K562 (cell line): ENCODE data around the gene HPSE2. TPM values are rescaled to one million over a fixed set of nuclear protein-coding genes. Genes with fewer than 3 reads are reported as not detected.

Source experiments
- ATAC-seq: fragments of 200-7000 bp; cut with Tn5 transposase; 3 replicates; pipeline ENCODE4 v1.9.1; 2020; ENCODE audit warnings: moderate library complexity
- BruUV-seq: library from RNA; stranded (reverse); fragments of 400-500 nt; replicated peaks from 2 replicates; lab custom pipeline; 2021; lab: Mats Ljungman, UMichigan
- CTCF ChIA-PET: fragments of 300-600 bp; formaldehyde crosslinking; extraction: SDS; loops from one replicate; lab custom pipeline; 2021; ENCODE audit warnings: low intra/inter-chr PET ratio; lab: Yijun Ruan, JAX
- POLR2A ChIA-PET: fragments of 300-600, 350-650 bp; sonication (Branson Sonifier 250); formaldehyde crosslinking; extraction: SDS; loops from one replicate; lab custom pipeline; 2021; ENCODE audit warnings: antibody characterized with exemption, inconsistent platforms; lab: Yijun Ruan, JAX
- DNase-seq, 4 experiments: peaks; one replicate each; pipeline versions ENCODE4 v3.0.0 to v3.0.0-alpha.2; 2011 to 2018; ENCODE audit warnings: low spot score in 3 of 4, mixed read lengths in 3 of 4; ENCODE audit errors: extremely low read depth in 1 of 4
- FAIRE-seq: peaks from 2 replicates; lab custom pipeline; 2011; peaks lifted over from hg19 to GRCh38; lab: Jason Lieb, UNC
- H2AFZ ChIP-seq: 2 replicates; pipeline ENCODE4 v1.6.0; 2011; ENCODE audit warnings: low read depth, low read length, control low read depth, inconsistent platforms
- H3K27ac ChIP-seq: fragments of 200-600 bp; 3 replicates; pipeline ENCODE4 v1.8.0; 2011; ENCODE audit warnings: low read depth, mild to moderate bottlenecking, control low read depth, inconsistent platforms, low read length, moderate library complexity, mixed read lengths; ENCODE audit errors: extremely low read depth
- H3K27me3 ChIP-seq, 2 experiments: fragments of 300-600 bp in 1 of 2; 2 replicates in 1 of 2; 3 replicates in 1 of 2; pipeline versions ENCODE4 v1.6.0 to v1.8.0; 2011; ENCODE audit warnings: inconsistent platforms in 2 of 2, low read length in 2 of 2, mild to moderate bottlenecking in 1 of 2, mixed read lengths in 1 of 2, moderate library complexity in 1 of 2; ENCODE audit not compliant: control insufficient read depth in 2 of 2, insufficient read depth in 2 of 2
- H3K36me3 ChIP-seq: fragments of 300-600 bp; 3 replicates; pipeline ENCODE4 v1.8.0; 2011; ENCODE audit warnings: mild to moderate bottlenecking, low read length, inconsistent platforms; ENCODE audit not compliant: control insufficient read depth, insufficient read depth
- H3K4me1 ChIP-seq, 2 experiments: fragments of 200-600 bp in 1 of 2; replicated peaks in 1 of 2; 2 replicates in 1 of 2; 3 replicates in 1 of 2; pipeline versions ENCODE4 v1.5.1 to v1.8.0; 2011; ENCODE audit warnings: inconsistent platforms in 2 of 2, low read length in 2 of 2, mild to moderate bottlenecking in 1 of 2, mixed read lengths in 1 of 2, moderate library complexity in 1 of 2; ENCODE audit not compliant: control insufficient read depth in 2 of 2, insufficient read depth in 2 of 2
- H3K4me2 ChIP-seq: 2 replicates; pipeline ENCODE4 v1.6.1; 2011; ENCODE audit warnings: low read length, control low read depth, inconsistent platforms, mixed read lengths; ENCODE audit not compliant: insufficient read depth
- H3K4me3 ChIP-seq: fragments of 200-600 bp; sonication (generic), shearing (Covaris generic); 2 replicates; pipeline ENCODE4 v1.5.1; 2016; ENCODE audit warnings: control low read depth, inconsistent platforms
- H3K79me2 ChIP-seq: fragments of 200-600 bp; 3 replicates; pipeline ENCODE4 v1.8.0; 2011; ENCODE audit warnings: low read length, inconsistent platforms; ENCODE audit not compliant: control insufficient read depth, insufficient read depth
- H3K9ac ChIP-seq, 2 experiments: 2 replicates each; pipeline versions ENCODE4 v1.6.0 to v1.6.1; 2011; ENCODE audit warnings: low read depth in 2 of 2, low read length in 2 of 2, control low read depth in 1 of 2, inconsistent platforms in 1 of 2, mild to moderate bottlenecking in 1 of 2, mixed read lengths in 1 of 2; ENCODE audit not compliant: insufficient read depth in 1 of 2
- H3K9me1 ChIP-seq: one replicate; pipeline ENCODE4 v1.6.0; 2011; ENCODE audit warnings: inconsistent platforms, mild to moderate bottlenecking, low read length, moderate library complexity; ENCODE audit not compliant: control insufficient read depth, insufficient read depth
- H3K9me3 ChIP-seq: replicated peaks from 2 replicates; pipeline ENCODE4 v1.5.1; 2011; ENCODE audit warnings: low read depth, low read length, inconsistent platforms; ENCODE audit not compliant: control insufficient read depth, insufficient read depth
- H4K20me1 ChIP-seq: replicated peaks from 2 replicates; pipeline ENCODE4 v1.6.1; 2011; ENCODE audit warnings: low read length, inconsistent platforms, mixed read lengths; ENCODE audit not compliant: control insufficient read depth, insufficient read depth
- CTCFL ChIP-seq: IDR thresholded peaks from 2 replicates; pipeline ENCODE4 v1.6.1; 2011; ENCODE audit warnings: borderline replicate concordance, low read depth, mild to moderate bottlenecking, moderate library complexity, low read length; ENCODE audit not compliant: insufficient read depth, poor library complexity, severe bottlenecking
- E2F5 ChIP-seq: sonication (generic); formaldehyde crosslinking; IDR thresholded peaks from 2 replicates; pipeline ENCODE4 v1.8.0; 2022; ENCODE audit warnings: mild to moderate bottlenecking, missing genetic modification reagents
- KDM2B ChIP-seq: fragments of 250-450 bp; sonication (Bioruptor Pico); IDR thresholded peaks from 2 replicates; pipeline ENCODE4 v1.8.0; 2021; ENCODE audit warnings: mild to moderate bottlenecking, moderate library complexity
- KDM5B ChIP-seq: fragments of 200-600 bp; sonication (generic); IDR thresholded peaks from 2 replicates; pipeline ENCODE4 v1.6.1; 2012; ENCODE audit warnings: low read depth, mild to moderate bottlenecking, moderate library complexity, low read length, control low read depth, inconsistent platforms; ENCODE audit not compliant: insufficient replicate concordance
- KLF1 ChIP-seq: fragments of 450-650 bp; IDR thresholded peaks from 2 replicates; pipeline ENCODE4 v1.6.1; 2016; ENCODE audit warnings: missing genetic modification characterization, missing compliant biosample characterization
- MNT ChIP-seq, 2 experiments: fragments of 450-650 bp; conservative IDR thresholded peaks; 2 replicates each; pipeline ENCODE4 v1.6.1; 2017; ENCODE audit warnings: mild to moderate bottlenecking in 2 of 2, moderate library complexity in 2 of 2
- POLR2AphosphoS2 ChIP-seq: IDR thresholded peaks from 2 replicates; pipeline ENCODE4 v1.6.1; 2012; ENCODE audit warnings: low read length, improper control_type of control experiment
- PPARD ChIP-seq: fragments of 250-450 bp; sonication (Bioruptor Pico); IDR thresholded peaks from 2 replicates; pipeline ENCODE4 v1.8.0; 2022; ENCODE audit warnings: inconsistent platforms, mild to moderate bottlenecking, moderate library complexity
- PTBP1 ChIP-seq: fragments of 200-400 bp; formaldehyde crosslinking; IDR thresholded peaks from 2 replicates; pipeline ENCODE4 v1.6.1; 2017; ENCODE audit warnings: low read depth, low read length
- RFX5 ChIP-seq: IDR thresholded peaks from 2 replicates; pipeline ENCODE4 v1.6.1; 2011; ENCODE audit warnings: low read depth, mild to moderate bottlenecking, improper control_type of control experiment, low read length
- SNRNP70 ChIP-seq: fragments of 200-400 bp; formaldehyde crosslinking; optimal IDR thresholded peaks from 2 replicates; pipeline ENCODE3; 2017; ENCODE audit warnings: low read depth, low read length
- SPI1 ChIP-seq: IDR thresholded peaks from 2 replicates; pipeline ENCODE4 v1.6.1; 2011; ENCODE audit warnings: low read depth, low read length, control low read depth, borderline replicate concordance
- THRAP3 ChIP-seq: fragments of 450-650 bp; IDR thresholded peaks from 2 replicates; pipeline ENCODE4 v1.6.1; 2016; ENCODE audit warnings: mild to moderate bottlenecking, inconsistent platforms, borderline replicate concordance
- ZBTB8A ChIP-seq: fragments of 450-650 bp; IDR thresholded peaks from 2 replicates; pipeline ENCODE4 v1.6.1; 2018; ENCODE audit warnings: mild to moderate bottlenecking, moderate library complexity; ENCODE audit not compliant: partially characterized antibody
- ZNF134 ChIP-seq: fragments of 250-450 bp; sonication (Bioruptor Pico); conservative IDR thresholded peaks from 2 replicates; pipeline ENCODE4 v1.4.0; 2020
- ZNF589 ChIP-seq: fragments of 200-800 bp; sonication (Bioruptor generic); IDR thresholded peaks from 2 replicates; pipeline ENCODE4 v1.6.1; 2016; ENCODE audit warnings: low read depth, missing genetic modification characterization, missing compliant biosample characterization
- ZNF830 ChIP-seq: fragments of 250-450 bp; sonication (Bioruptor Pico); IDR thresholded peaks from 2 replicates; pipeline ENCODE4 v1.5.0; 2021; ENCODE audit warnings: mild to moderate bottlenecking
- WGBS: fragments of 100-300 bp; shearing (Covaris generic); methylation state at CpG from one replicate; pipeline ENCODE4 v1.1.6; 2016; ENCODE audit warnings: low coverage, mixed read lengths; ENCODE audit not compliant: insufficient coverage; ENCODE audit errors: missing lambda C conversion rate; 5-methylcytosine and 5-hydroxymethylcytosine counted together
- in situ Hi-C: fragments of 300-500 bp; cut with MboI; formaldehyde crosslinking; loops from 4 replicates; pipeline ENCODE4 v1.15.0; 2018; ENCODE audit warnings: inconsistent platforms, mixed read lengths
- intact Hi-C: fragments of 100-400 bp; cut with micrococcal nuclease; formaldehyde crosslinking; loops from 2 replicates; pipeline ENCODE4 v1.14.2; 2022
- polyA plus RNA-seq, 8 experiments: library from polyadenylated mRNA; depleted of rRNA in 4 of 8; stranded (reverse) in 5 of 8; unstranded in 3 of 8; fragments of >200 nt; fragmentation: Nextera tagmentation in 2 of 8; fragmentation: Illumina TruSeq in 1 of 8; extraction: Ambion mirVana in 2 of 8; extraction: Trizol in 1 of 8; gene quantifications; 2 replicates each; pipeline versions ENCODE4 v1.2.1 to v1.2.3, GENCODE V29; 2011 to 2014; ENCODE audit warnings: inconsistent platforms in 1 of 8, missing spikeins in 1 of 8
- total RNA-seq, 7 experiments: library from RNA; depleted of rRNA in 6 of 7; stranded (reverse); fragments of >200 nt in 6 of 7; fragmentation: Illumina TruSeq in 2 of 7; extraction: Trizol in 2 of 7; gene quantifications; 2 replicates each; pipeline versions ENCODE4 v1.2.1 to v1.2.3, GENCODE V29; 2011 to 2021; ENCODE audit warnings: low replicate concordance in 1 of 7

Gene HPSE2
- total and polyA plus RNA-seq, 9 of the 15 experiments (the other 6 are each of a cell fraction or from before 2014, with no cell fraction given), result 0.03 to 0.10 (median 0.04) TPM; not detected in 2

- Histone ChIP-seq H3K9me3 (no peaks in the 10 kb centered on the region), H2AFZ (no peak overlapping the region), H3K79me2 (no peaks in the 10 kb centered on the region), H3K27me3 (no peaks in the 10 kb centered on the region), H3K4me3 (no peak overlapping the region), H3K36me3 (no peaks in the 10 kb centered on the region), H3K27ac (no peak overlapping the region), H3K4me2 (no peak overlapping the region), H3K9me1 (no peaks in the 10 kb centered on the region), H3K4me1 (no peaks in the 10 kb centered on the region), H3K9ac (no peak overlapping the region), H4K20me1 (no peaks in the 10 kb centered on the region)
- FAIRE-seq (no peak), DNase-seq (no peak), ATAC-seq (no peak)
- 0% methylated on average over 1 of the region's 1 CpG for WGBS
- ChIA-PET CTCF (no interaction called here), POLR2A (interaction anchor here (0.9 kb wide), 1 partner anchor 21 kb away, joined by 4 read pairs; no protein-coding TSS in a partner anchor)
- TF ChIP-seq PPARD (no peak), MNT (conservative IDR thresholded peaks at IDR 0.05) (no peak), ZNF830 (CRISPR knock-in tag) (no peak), E2F5 (no peak), KDM2B (CRISPR knock-in tag) (no peak), THRAP3 (no peak), RFX5 (no peak), KLF1 (no peak), ZNF589 (CRISPR knock-in tag) (no peak), SPI1 (no peak), PTBP1 (no peak), SNRNP70 (no peak), CTCFL (no peak), KDM5B (no peak), ZBTB8A (no peak), ZNF134 (CRISPR knock-in tag) (no peak), POLR2AphosphoS2 (no peak)
- intact Hi-C loops, result no loop called here
- no TSS peak for BruUV-seq
- in situ Hi-C loops, result no loop called here
These were observed 607.9 kb downstream of the HPSE2 start for GRCh38 chr10:98627711-98628110.
